ENCODE measurements around the gene NTNG1. TPM values are rescaled to one million over a fixed set of nuclear protein-coding genes. Genes with fewer than 3 reads are reported as not detected.

Gene NTNG1
- total RNA-seq, 4 donors from 2014 or later: 0.41 to 1.3 TPM; not detected in 2

DNA sequence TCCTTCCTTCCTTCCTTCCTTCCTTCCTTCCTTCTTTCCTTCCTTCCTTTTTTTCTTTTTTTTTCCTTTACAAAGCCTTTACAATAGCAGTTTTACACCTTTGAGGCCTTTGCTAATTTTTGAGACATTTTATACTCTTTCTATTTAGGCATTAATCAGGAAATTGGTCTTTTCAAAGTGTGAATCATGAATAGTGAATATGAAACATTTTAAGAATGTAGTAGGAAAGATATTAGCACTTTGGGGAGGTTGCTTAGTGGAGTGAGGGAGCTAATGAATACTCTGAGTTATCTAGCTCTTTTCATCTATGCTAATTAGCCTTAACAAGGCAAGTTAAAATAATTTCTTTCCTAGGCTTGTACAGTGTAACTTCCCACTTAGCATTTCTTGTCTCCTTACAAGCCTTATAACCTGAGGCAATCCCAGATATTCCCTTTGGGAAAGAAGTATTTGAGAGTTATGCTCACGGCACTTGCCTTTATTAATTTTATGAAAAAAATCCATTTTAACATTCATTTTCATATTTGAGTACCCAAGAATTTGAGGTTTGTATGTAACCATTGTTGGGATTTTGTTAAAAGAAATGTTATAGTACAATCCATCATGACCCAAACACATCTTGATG, 122.6 kb downstream of the NTNG1 start:
- intact Hi-C loops (cut with DNase I): no loop called here
- no peak for TF ChIP-seq POLR2A (IDR thresholded peaks at IDR 0.05)
- TF ChIP-seq, protein P1, sequence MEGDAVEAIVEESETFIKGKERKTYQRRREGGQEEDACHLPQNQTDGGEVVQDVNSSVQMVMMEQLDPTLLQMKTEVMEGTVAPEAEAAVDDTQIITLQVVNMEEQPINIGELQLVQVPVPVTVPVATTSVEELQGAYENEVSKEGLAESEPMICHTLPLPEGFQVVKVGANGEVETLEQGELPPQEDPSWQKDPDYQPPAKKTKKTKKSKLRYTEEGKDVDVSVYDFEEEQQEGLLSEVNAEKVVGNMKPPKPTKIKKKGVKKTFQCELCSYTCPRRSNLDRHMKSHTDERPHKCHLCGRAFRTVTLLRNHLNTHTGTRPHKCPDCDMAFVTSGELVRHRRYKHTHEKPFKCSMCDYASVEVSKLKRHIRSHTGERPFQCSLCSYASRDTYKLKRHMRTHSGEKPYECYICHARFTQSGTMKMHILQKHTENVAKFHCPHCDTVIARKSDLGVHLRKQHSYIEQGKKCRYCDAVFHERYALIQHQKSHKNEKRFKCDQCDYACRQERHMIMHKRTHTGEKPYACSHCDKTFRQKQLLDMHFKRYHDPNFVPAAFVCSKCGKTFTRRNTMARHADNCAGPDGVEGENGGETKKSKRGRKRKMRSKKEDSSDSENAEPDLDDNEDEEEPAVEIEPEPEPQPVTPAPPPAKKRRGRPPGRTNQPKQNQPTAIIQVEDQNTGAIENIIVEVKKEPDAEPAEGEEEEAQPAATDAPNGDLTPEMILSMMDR (IDR thresholded peaks at IDR 0.05): no peak
- 80 to 84% methylated on average over 1 of the region's 1 CpG for WGBS, 2 donors
- Histone ChIP-seq H3K27ac (no peak overlapping the region), H3K4me3 (no peak overlapping the region), H3K4me1 (no peaks in the 10 kb centered on the region), H3K36me3 (no peaks in the 10 kb centered on the region), H3K9me3 (no peaks in the 10 kb centered on the region), H3K27me3 (no peaks in the 10 kb centered on the region)
- DNase-seq: no peak

- no peaks in the 10 kb centered on the region for H3K9me3 ChIP-seq
- intact Hi-C loops (cut with DNase I): no loop called here
Measured at GRCh38 chr1:107264007-107264406, 123.2 kb downstream of the NTNG1 start.

GRCh38 chr1:107264561-107264960, 123.7 kb downstream of the NTNG1 start:
- Histone ChIP-seq H3K4me3 (no peak overlapping the region), H3K9me3 (no peaks in the 10 kb centered on the region), H3K36me3 (no peaks in the 10 kb centered on the region), H3K27me3 (no peaks in the 10 kb centered on the region), H3K4me1 (no peaks in the 10 kb centered on the region), H3K27ac (no peak overlapping the region)
- 50 to 86% methylated on average over 1 of the region's 1 CpG for WGBS, 2 donors
- TF ChIP-seq, protein P1 (IDR thresholded peaks at IDR 0.05): no peak
- no peak for TF ChIP-seq POLR2A (IDR thresholded peaks at IDR 0.05)
- DNase-seq: no peak
- intact Hi-C loops (cut with DNase I): no loop called here

More at GRCh38 chr1:107264007-107264406, 123.2 kb downstream of the NTNG1 start:
- no peak for TF ChIP-seq POLR2A (IDR thresholded peaks at IDR 0.05)
- TF ChIP-seq, protein P1 (IDR thresholded peaks at IDR 0.05): no peak
- H3K36me3 ChIP-seq: no peaks in the 10 kb centered on the region
- 65 to 69% methylated on average over 4 of the region's 4 CpGs for WGBS, 2 donors
- no peaks in the 10 kb centered on the region for H3K27me3 ChIP-seq
- no peaks in the 10 kb centered on the region for H3K4me1 ChIP-seq
- no peak overlapping the region for H3K27ac ChIP-seq
- DNase-seq: no peak
- H3K4me3 ChIP-seq: no peak overlapping the region

- Histone ChIP-seq H3K27me3 (no peaks in the 10 kb centered on the region), H3K4me1 (no peaks in the 10 kb centered on the region), H3K9me3 (no peaks in the 10 kb centered on the region), H3K27ac (no peak overlapping the region), H3K36me3 (no peaks in the 10 kb centered on the region), H3K4me3 (no peak overlapping the region)
- WGBS, 2 donors: 57 to 69% methylated on average over 3 of the region's 3 CpGs
- TF ChIP-seq, protein P1 (IDR thresholded peaks at IDR 0.05): no peak
- TF ChIP-seq POLR2A (IDR thresholded peaks at IDR 0.05): no peak
- DNase-seq: no peak
- intact Hi-C loops (cut with DNase I): no loop called here
Measured at GRCh38 chr1:107267489-107267888, 126.7 kb downstream of the NTNG1 start.

DNA sequence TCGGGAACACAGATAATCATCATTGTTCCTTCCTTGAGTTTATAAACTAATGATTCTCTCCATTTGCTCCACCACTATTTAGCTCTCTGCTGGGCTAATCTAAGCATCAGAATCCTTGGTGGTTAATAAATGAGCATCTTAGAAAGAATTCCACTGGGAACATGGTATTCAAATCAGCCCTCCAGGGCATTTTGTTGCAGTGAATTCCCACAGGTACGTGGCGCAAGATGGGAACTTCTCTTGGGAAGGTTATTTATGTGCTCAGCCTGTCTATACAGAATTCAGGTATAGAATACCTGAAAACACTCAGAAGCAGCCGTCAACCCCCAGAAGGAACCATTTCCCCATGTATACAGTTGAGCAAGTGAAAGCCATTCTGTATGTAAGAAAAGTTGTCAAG, 131.5 kb downstream of the NTNG1 start:
- Histone ChIP-seq H3K27me3 (no peaks in the 10 kb centered on the region), H3K9me3 (no peaks in the 10 kb centered on the region), H3K27ac (no peak overlapping the region), H3K4me1 (no peaks in the 10 kb centered on the region), H3K36me3 (no peaks in the 10 kb centered on the region), H3K4me3 (no peak overlapping the region)
- DNase-seq: no peak
- intact Hi-C loops (cut with DNase I): no loop called here
- WGBS, 2 donors: 85% methylated on average over 4 of the region's 4 CpGs
- TF ChIP-seq POLR2A (IDR thresholded peaks at IDR 0.05): no peak
- TF ChIP-seq, protein P1 (IDR thresholded peaks at IDR 0.05): no peak

All from esophagus squamous epithelium (tissue), 5 donors.